Aorta (tissue), 5 donors: ENCODE measurements around the gene GSN. TPM values are rescaled to one million over a fixed set of nuclear protein-coding genes. Genes with fewer than 3 reads are reported as not detected.

Source experiments
- ATAC-seq: fragments of 200-7000 bp; cut with Tn5 transposase; one replicate; pipeline ENCODE4 v1.9.1; 2022; ENCODE audit warnings: moderate library complexity; ENCODE audit not compliant: low FRiP score
- DNase-seq, 2 donors: peaks; one replicate each; pipeline ENCODE4 v3.0.0-alpha.2; 2020
- H3K27ac ChIP-seq, 2 donors: one replicate each; pipeline ENCODE4 v1.5.1; 2013; ENCODE audit warnings: low read length in 2 of 2, mild to moderate bottlenecking in 2 of 2, moderate library complexity in 2 of 2, control low read depth in 1 of 2, inconsistent platforms in 1 of 2, low read depth in 1 of 2
- H3K27me3 ChIP-seq, 2 donors: one replicate each; pipeline ENCODE4 v1.6.1; 2013; ENCODE audit warnings: control low read depth in 1 of 2, low read length in 1 of 2, mild to moderate bottlenecking in 1 of 2, moderate library complexity in 1 of 2; ENCODE audit not compliant: insufficient read depth in 2 of 2, control insufficient read depth in 1 of 2
- H3K36me3 ChIP-seq, 2 donors: one replicate each; pipeline ENCODE4 v1.6.1; 2013; ENCODE audit warnings: control low read depth in 1 of 2, low read length in 1 of 2, mild to moderate bottlenecking in 1 of 2; ENCODE audit not compliant: insufficient read depth in 2 of 2, control insufficient read depth in 1 of 2
- H3K4me1 ChIP-seq, 2 donors: one replicate each; pipeline ENCODE4 v1.6.1; 2013; ENCODE audit warnings: low read length in 2 of 2, control low read depth in 1 of 2, mild to moderate bottlenecking in 1 of 2, moderate library complexity in 1 of 2; ENCODE audit not compliant: insufficient read depth in 2 of 2, control insufficient read depth in 1 of 2
- H3K4me3 ChIP-seq, 2 donors: one replicate each; pipeline ENCODE4 v1.5.1; 2013; ENCODE audit warnings: low read length in 2 of 2, control low read depth in 1 of 2, mild to moderate bottlenecking in 1 of 2
- H3K9me3 ChIP-seq: one replicate; pipeline ENCODE4 v1.6.1; 2013; ENCODE audit warnings: mild to moderate bottlenecking, low read length; ENCODE audit not compliant: control insufficient read depth
- WGBS, 2 donors: extraction: QIAGEN DNeasy Blood & Tissue Kit; methylation state at CpG; one replicate each; pipeline ENCODE4 v1.1.7; 2013; 5-methylcytosine and 5-hydroxymethylcytosine counted together
- intact Hi-C, 2 donors: fragments of 100-400 bp; cut with DNase I; formaldehyde crosslinking; loops; one replicate each; pipeline versions ENCODE4 v1.14.2 to v1.15.0; 2022
- polyA plus RNA-seq, 2 donors: library from polyadenylated mRNA; stranded (reverse); fragments of 200-250 nt; gene quantifications; one replicate each; pipeline ENCODE4 v1.2.3, GENCODE V29; 2013
- total RNA-seq, 2 donors: library from RNA; stranded (reverse); fragmentation: NEBNext Ultra II Directional; extraction: Animal tissue kit (Norgen Biotek cat#: 25700); gene quantifications; one replicate each; pipeline ENCODE4 v1.2.1, GENCODE V29; 2021
- donor health status: healthy with polysubstance abuse.
- donor health status: Bipolar disorder and iron deficiency.
- donor health status: DM: no; HTN: no; CAD: no.
- donor health status: DM: no; HTN: no; CAD: no.
- donor health status: DM: yes; HTN: yes; CAD: no.

The GSN gene
- total and polyA plus RNA-seq, 4 donors, result 451 to 2,469 (median 1,011) TPM

DNA sequence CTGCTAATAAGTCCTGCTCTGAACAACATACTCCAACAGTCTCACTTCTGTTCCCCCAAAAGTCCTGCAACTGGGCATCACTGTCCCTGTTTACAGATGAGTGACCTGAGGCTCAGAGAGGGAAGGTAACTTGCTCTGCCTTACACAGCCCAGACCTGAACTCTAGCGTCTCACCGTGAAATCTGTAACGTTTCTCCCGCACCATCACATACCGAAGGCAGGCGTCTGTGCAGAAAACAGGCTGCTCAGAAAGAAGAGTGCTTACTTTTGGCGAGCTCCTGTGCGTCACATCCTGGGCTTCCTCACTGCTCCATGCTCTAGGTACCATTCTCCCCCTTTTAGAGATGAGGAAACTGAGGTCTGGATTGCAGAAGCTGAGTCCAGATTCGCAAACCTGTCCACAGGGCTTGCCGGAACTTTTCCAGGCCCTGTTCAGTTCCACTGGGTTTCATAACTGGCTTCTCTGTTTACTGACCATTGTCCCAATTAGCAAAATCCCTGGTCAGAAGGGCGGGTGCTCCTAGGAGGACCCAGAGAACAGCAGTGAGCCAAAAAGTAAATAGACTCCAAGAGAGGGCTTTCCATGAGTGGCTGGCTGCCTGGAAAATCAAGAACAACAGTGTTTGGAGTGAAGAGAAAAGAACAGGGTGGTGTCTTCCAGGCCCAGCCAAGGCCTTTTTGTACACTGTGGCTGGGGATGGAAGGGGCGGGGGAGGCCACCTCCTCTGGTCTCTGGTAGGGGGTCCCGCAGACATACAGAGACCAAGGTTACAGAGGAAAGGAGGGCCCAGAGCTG is 27.1 kb downstream of the GSN start:
- Histone ChIP-seq H3K27ac (peak overlapping the region; percentile 59 to 88), H3K4me3 (no peak overlapping the region), H3K4me1 (peaks cover 4 to 10% of the 10 kb centered on the region in 2 donors), H3K27me3 (no peaks in the 10 kb centered on the region), H3K9me3 (no peaks in the 10 kb centered on the region), H3K36me3 (peaks cover 0 to 2% of the 10 kb centered on the region in 2 donors)
- DNase-seq, result peak; percentile 25 to 77
- intact Hi-C loops, result loop anchor here in 1 of 2 donors (10.0 kb wide), 1 partner anchor 180 kb away; no protein-coding TSS in a partner anchor
- 62 to 64% methylated on average over 13 of the region's 13 CpGs for WGBS, 2 donors
- ATAC-seq, result peak; percentile 70

DNA sequence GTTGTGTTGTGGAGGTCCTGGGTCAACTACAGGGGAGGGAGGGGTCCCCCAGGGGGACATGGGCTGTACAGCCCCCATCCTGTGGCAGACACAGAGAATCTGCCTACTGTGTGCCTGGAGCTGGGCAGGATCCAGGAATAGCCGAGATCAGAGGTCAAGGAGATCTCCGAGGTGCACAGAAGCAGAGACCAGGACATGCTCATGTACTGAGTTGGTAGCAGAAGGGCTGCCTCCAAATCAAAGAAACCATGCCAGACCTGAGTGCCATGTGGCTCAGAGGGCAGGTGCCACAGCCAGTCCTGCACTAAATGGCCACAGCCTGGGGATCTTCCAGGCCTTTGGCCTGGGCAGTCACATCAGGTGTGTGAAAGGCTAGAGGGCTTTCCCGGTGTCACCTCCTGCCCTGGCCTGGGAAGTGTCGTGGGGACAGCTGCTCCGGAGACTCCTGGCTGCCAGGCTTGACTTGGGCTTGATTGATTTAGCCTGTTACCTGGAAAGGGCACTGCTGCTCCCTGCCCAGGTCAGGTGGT is 27.8 kb downstream of the GSN start:
- Histone ChIP-seq H3K27ac (peak overlapping the region; percentile 10 to 87), H3K9me3 (no peaks in the 10 kb centered on the region), H3K4me3 (no peak overlapping the region), H3K4me1 (peaks cover 4 to 10% of the 10 kb centered on the region in 2 donors), H3K36me3 (peaks cover 0 to 2% of the 10 kb centered on the region in 2 donors), H3K27me3 (no peaks in the 10 kb centered on the region)
- intact Hi-C loops, result loop anchor here in 1 of 2 donors (10.0 kb wide), 1 partner anchor 179 kb away; no protein-coding TSS in a partner anchor
- no peak for ATAC-seq
- WGBS, 2 donors, result 45 to 51% methylated on average over 5 of the region's 5 CpGs
- DNase-seq, result no peak

GRCh38 chr9:121296213-121297127 is 28.5 kb downstream of the GSN start:
- Histone ChIP-seq H3K36me3 (peaks cover 0 to 2% of the 10 kb centered on the region in 2 donors), H3K27me3 (no peaks in the 10 kb centered on the region), H3K9me3 (no peaks in the 10 kb centered on the region), H3K4me1 (peaks cover 4 to 10% of the 10 kb centered on the region in 2 donors), H3K4me3 (no peak overlapping the region), H3K27ac (peak overlapping the region in 1 of 2 donors; percentile 87)
- 64 to 75% methylated on average over 7 of the region's 7 CpGs for WGBS, 2 donors
- intact Hi-C loops, result loop anchor here in 1 of 2 donors (10.0 kb wide), 1 partner anchor 178 kb away; no protein-coding TSS in a partner anchor
- DNase-seq (no peak), ATAC-seq (no peak)

- no peaks in the 10 kb centered on the region for H3K27me3 ChIP-seq
- H3K4me1 ChIP-seq, result peaks cover 2 to 10% of the 10 kb centered on the region in 2 donors
- 18 to 21% methylated on average over 4 of the region's 4 CpGs for WGBS, 2 donors
- ATAC-seq (no peak), DNase-seq (no peak)
- H3K9me3 ChIP-seq, result no peaks in the 10 kb centered on the region
- intact Hi-C loops, result loop anchor here in 1 of 2 donors (10.0 kb wide), 1 partner anchor 177 kb away; no protein-coding TSS in a partner anchor
- peaks cover 0 to 4% of the 10 kb centered on the region in 2 donors for H3K36me3 ChIP-seq
- no peak overlapping the region for H3K27ac ChIP-seq
- no peak overlapping the region for H3K4me3 ChIP-seq
Observed at GRCh38 chr9:121297389-121297788, 29.4 kb downstream of the GSN start.

GRCh38 chr9:121298016-121298538 is 30.1 kb downstream of the GSN start:
- intact Hi-C loops, result loop anchor here (2.0 to 10.0 kb wide), 2 partner anchors 19 to 177 kb away; no protein-coding TSS in a partner anchor
- H3K9me3 ChIP-seq, result no peaks in the 10 kb centered on the region
- ATAC-seq (no peak), DNase-seq (no peak)
- WGBS, 2 donors, result 57 to 61% methylated on average over 7 of the region's 7 CpGs
- H3K36me3 ChIP-seq, result peaks cover 0 to 5% of the 10 kb centered on the region in 2 donors
- no peaks in the 10 kb centered on the region for H3K27me3 ChIP-seq
- peaks cover 2 to 10% of the 10 kb centered on the region in 2 donors for H3K4me1 ChIP-seq
- H3K4me3 ChIP-seq, result no peak overlapping the region
- H3K27ac ChIP-seq, result peak overlapping the region; percentile 54 to 64

DNA sequence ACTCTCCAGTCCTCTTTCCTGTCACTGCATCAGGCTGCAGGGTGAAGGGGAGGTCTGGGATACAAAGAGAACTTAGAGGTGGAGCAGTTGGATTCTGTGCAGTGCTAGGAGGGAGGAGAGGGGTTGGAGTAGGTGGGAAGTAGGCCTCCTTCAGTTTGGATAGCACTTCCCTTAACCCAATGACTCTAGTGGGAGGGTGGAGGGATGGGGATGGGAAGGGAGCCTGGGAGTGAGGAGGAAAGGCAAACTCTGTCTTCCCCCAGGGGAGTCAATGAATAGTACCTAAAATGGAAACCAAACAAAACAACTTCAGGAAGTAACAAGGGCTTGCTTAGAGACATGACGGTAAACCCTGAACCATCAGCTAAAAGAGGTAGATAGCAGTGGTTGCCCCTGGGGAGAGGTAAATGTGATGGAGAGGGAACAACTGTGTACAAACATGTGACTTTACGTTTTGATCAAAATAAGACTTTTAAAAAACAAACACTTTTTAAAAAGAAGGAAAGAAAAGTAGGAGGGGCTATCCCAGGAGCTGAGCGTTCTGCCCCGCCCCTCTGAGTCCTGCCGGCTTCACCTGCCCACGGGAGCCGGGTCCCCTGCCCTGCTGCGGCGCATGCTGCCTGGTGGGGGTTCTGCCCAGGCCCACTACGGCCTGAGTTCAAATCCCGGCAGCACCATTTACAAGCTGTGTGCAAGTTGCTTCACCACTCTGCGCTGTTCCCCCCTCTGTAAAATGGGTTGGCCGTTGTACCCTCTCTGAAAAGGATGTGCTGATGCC is 30.9 kb downstream of the GSN start:
- peak overlapping the region; percentile 77 to 78 for H3K4me3 ChIP-seq
- peaks cover 0 to 8% of the 10 kb centered on the region in 2 donors for H3K36me3 ChIP-seq
- H3K27ac ChIP-seq, result peak overlapping the region; percentile 57 to 64
- intact Hi-C loops, result loop anchor here (2.0 to 10.0 kb wide), 2 partner anchors 20 to 176 kb away; no protein-coding TSS in a partner anchor
- ATAC-seq (peak; percentile 61), DNase-seq (no peak)
- peaks cover 2 to 10% of the 10 kb centered on the region in 2 donors for H3K4me1 ChIP-seq
- H3K27me3 ChIP-seq, result no peaks in the 10 kb centered on the region
- WGBS, 2 donors, result 16 to 18% methylated on average over 13 of the region's 13 CpGs
- no peaks in the 10 kb centered on the region for H3K9me3 ChIP-seq

GRCh38 chr9:121299467-121300282 is 31.7 kb downstream of the GSN start:
- ATAC-seq, result peak; percentile 77
- WGBS, 2 donors, result 1% methylated on average over 53 to 74 of the region's 74 CpGs
- H3K9me3 ChIP-seq, result no peaks in the 10 kb centered on the region
- H3K4me3 ChIP-seq, result peak overlapping the region; percentile 77 to 78
- intact Hi-C loops, result loop anchor here (2.0 to 10.0 kb wide), 3 partner anchors 21 to 175 kb away; no protein-coding TSS in a partner anchor
- H3K36me3 ChIP-seq, result peaks cover 0 to 13% of the 10 kb centered on the region in 2 donors
- H3K4me1 ChIP-seq, result peaks cover 2 to 4% of the 10 kb centered on the region in 2 donors
- DNase-seq, result peak; percentile 79 to 87
- H3K27me3 ChIP-seq, result no peaks in the 10 kb centered on the region
- H3K27ac ChIP-seq, result peak overlapping the region; percentile 57 to 64
